Psoas muscle (tissue), 8 donors: ENCODE data around the gene OSM. TPM values are rescaled to one million over a fixed set of nuclear protein-coding genes. Genes with fewer than 3 reads are reported as not detected.

ENCODE experiments used
- ATAC-seq, 4 donors: fragments of 200-7000 bp; cut with Tn5 transposase; one replicate each; pipeline ENCODE4 v1.9.1; 2020; ENCODE audit warnings: moderate library complexity in 3 of 4, mild to moderate bottlenecking in 2 of 4
- DNase-seq, 2 donors: peaks; one replicate each; pipeline ENCODE4 v3.0.0-alpha.2; 2020
- H3K27ac ChIP-seq: fragments of 200-600 bp; one replicate; pipeline ENCODE4 v1.8.0; 2022
- H3K27me3 ChIP-seq, 3 donors: fragments of 200-600 bp in 1 of 3; one replicate each; pipeline versions ENCODE4 v1.6.1 to v1.8.0; 2013 to 2022; ENCODE audit warnings: low read length in 2 of 3, mild to moderate bottlenecking in 2 of 3, moderate library complexity in 1 of 3; ENCODE audit not compliant: insufficient read depth in 3 of 3
- H3K36me3 ChIP-seq, 2 donors: fragments of 200-600 bp in 1 of 2; one replicate each; pipeline versions ENCODE4 v1.6.1 to v1.8.0; 2013 to 2022; ENCODE audit warnings: low read depth in 1 of 2, mild to moderate bottlenecking in 1 of 2, moderate library complexity in 1 of 2; ENCODE audit not compliant: insufficient read depth in 1 of 2
- H3K4me1 ChIP-seq: fragments of 200-600 bp; one replicate; pipeline ENCODE4 v1.8.0; 2022
- H3K4me3 ChIP-seq: fragments of 200-600 bp; one replicate; pipeline ENCODE4 v1.8.0; 2022; ENCODE audit warnings: mild to moderate bottlenecking
- H3K9me3 ChIP-seq: fragments of 200-600 bp; one replicate; pipeline ENCODE4 v1.8.0; 2022
- CTCF ChIP-seq: fragments of 200-600 bp; IDR thresholded peaks from one replicate; pipeline ENCODE4 v1.8.0; 2022; ENCODE audit warnings: antibody characterized with exemption
- WGBS, 3 donors: extraction: QIAGEN DNeasy Blood & Tissue Kit; methylation state at CpG; one replicate each; pipeline versions ENCODE4 v1.1.6 to v1.1.7; 2013; 5-methylcytosine and 5-hydroxymethylcytosine counted together
- intact Hi-C, 2 donors: fragments of 100-400 bp; cut with DNase I; formaldehyde crosslinking; loops; one replicate each; pipeline versions ENCODE4 v1.11.0 to v1.14.2; 2022
- polyA plus RNA-seq, 3 donors: library from polyadenylated mRNA; stranded (reverse); fragments of 200-250 nt; gene quantifications; one replicate each; pipeline ENCODE4 v1.2.3, GENCODE V29; 2013
- total RNA-seq, 4 donors: library from RNA; stranded (reverse); fragmentation: NEBNext Ultra II Directional in 2 of 4; extraction: Animal tissue kit (Norgen Biotek cat#: 25700) in 2 of 4; gene quantifications; one replicate each; pipeline versions ENCODE4 v1.2.1 to v1.2.4, GENCODE V29; 2021 to 2023
- donor health status: healthy with polysubstance abuse.
- donor health status: DM: no; HTN: no; CAD: no; lungs with moderate emphysema.
- donor health status: Bipolar disorder and iron deficiency.
- donor health status: healthy.
- donor health status: DM: yes; HTN: yes; CAD: no.
- donor health status: DM: no; HTN: no; CAD: no.
- donor health status: DM: no; HTN: no; CAD: no.
- donor health status: DM: yes; HTN: yes; CAD: no.

Gene OSM
- total and polyA plus RNA-seq, 7 donors = 0.08 to 0.39 (median 0.23) TPM; not detected in 3

- intact Hi-C loops = no loop called here
- no peak overlapping the region for H3K4me3 ChIP-seq
- ATAC-seq = no peak
- no peak overlapping the region for H3K27ac ChIP-seq
- 81 to 86% (median 83%) methylated on average over 11 of the region's 11 CpGs for WGBS, 3 donors
- no peak for DNase-seq
- no peaks in the 10 kb centered on the region for H3K9me3 ChIP-seq
- H3K27me3 ChIP-seq = peaks cover 0 to 47% (median 10%) of the 10 kb centered on the region in 3 donors
- H3K4me1 ChIP-seq = no peaks in the 10 kb centered on the region
- no peak for TF ChIP-seq CTCF
- no peaks in the 10 kb centered on the region for H3K36me3 ChIP-seq
Measured at GRCh38 chr22:30226192-30226832, 40.3 kb downstream of the OSM start.

- ATAC-seq (no peak), DNase-seq (no peak)
- WGBS, 3 donors = 85 to 87% (median 86%) methylated on average over 7 of the region's 7 CpGs
- no peak overlapping the region for H3K27ac ChIP-seq
- no peaks in the 10 kb centered on the region for H3K4me1 ChIP-seq
- no peak overlapping the region for H3K4me3 ChIP-seq
- no peak for TF ChIP-seq CTCF
- no peaks in the 10 kb centered on the region for H3K9me3 ChIP-seq
- H3K36me3 ChIP-seq = no peaks in the 10 kb centered on the region
- intact Hi-C loops = no loop called here
- H3K27me3 ChIP-seq = peaks cover 0 to 42% (median 10%) of the 10 kb centered on the region in 3 donors
Measured at GRCh38 chr22:30225220-30225927, 41.3 kb downstream of the OSM start.

DNA sequence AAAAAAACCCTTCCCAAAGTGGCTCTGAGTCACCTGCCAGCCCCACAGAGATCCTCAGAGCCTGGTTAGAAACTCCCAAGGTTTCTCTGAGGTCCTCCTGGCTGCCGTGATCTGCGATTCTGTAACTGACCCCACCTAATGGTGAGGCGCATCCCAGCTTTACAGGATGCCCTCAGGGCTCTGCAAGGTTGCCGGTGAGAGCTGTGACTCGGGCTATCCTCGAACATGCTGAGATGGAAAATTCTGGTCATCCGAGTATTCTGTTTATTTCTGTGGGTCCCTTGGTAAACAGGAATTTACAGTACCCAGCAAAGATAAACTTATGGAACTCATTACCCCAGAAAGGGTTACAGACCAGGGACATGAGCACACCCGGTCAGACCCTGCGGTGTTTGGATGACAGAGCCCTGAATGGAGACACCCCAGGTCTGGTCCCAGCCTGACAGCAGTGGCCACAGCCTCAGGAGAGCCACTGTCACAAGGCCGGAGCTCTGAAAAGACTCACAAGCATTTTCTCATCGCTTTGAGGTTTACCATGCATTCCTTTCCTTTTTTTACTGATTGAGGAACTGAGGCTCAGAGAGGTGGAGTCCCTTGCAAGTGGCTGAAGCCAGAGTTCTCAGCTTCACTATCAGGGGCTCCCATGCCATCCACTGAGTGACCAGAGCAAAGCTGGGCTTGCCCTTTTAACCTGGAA, 42.3 kb downstream of the OSM start:
- ATAC-seq = no peak
- H3K4me3 ChIP-seq = no peak overlapping the region
- WGBS, 3 donors = 53 to 57% (median 54%) methylated on average over 11 of the region's 11 CpGs
- intact Hi-C loops = no loop called here
- peaks cover 0 to 39% (median 10%) of the 10 kb centered on the region in 3 donors for H3K27me3 ChIP-seq
- H3K9me3 ChIP-seq = no peaks in the 10 kb centered on the region
- no peak for TF ChIP-seq CTCF
- H3K36me3 ChIP-seq = no peaks in the 10 kb centered on the region
- H3K4me1 ChIP-seq = no peaks in the 10 kb centered on the region
- no peak overlapping the region for H3K27ac ChIP-seq
- DNase-seq = no peak

DNA sequence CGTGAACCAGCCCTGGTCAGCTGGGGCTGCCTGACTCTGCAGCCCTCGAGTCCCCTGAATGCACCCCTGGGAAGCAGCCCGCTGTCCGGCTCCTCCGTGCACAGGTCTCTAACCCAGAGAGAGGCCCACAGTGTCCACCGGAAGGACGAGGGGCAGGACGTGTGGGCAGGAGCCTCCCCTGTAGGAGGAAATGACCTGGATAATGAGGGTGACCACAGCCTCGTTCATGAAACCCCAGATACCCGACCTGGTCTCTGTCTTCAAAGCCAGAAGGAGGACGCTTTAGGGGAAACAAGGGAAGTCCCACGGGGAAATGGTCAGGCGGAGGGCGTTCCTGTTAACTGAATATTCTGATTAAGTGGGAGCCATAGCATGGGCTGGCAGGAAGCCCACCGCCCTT, 43.3 kb downstream of the OSM start:
- Histone ChIP-seq H3K9me3 (no peaks in the 10 kb centered on the region), H3K36me3 (no peaks in the 10 kb centered on the region), H3K4me1 (no peaks in the 10 kb centered on the region), H3K27me3 (peaks cover 0 to 41% (median 10%) of the 10 kb centered on the region in 3 donors), H3K4me3 (no peak overlapping the region), H3K27ac (no peak overlapping the region)
- DNase-seq (no peak), ATAC-seq (no peak)
- 48 to 52% (median 49%) methylated on average over 15 of the region's 15 CpGs for WGBS, 3 donors
- intact Hi-C loops = no loop called here
- TF ChIP-seq CTCF = no peak
